Activated CD4-positive, alpha-beta T cell treated with anti-CD3 and anti-CD28 coated beads, Interleukin-10, Interleukin-2, amounts not matched to agents 100 ng/mL and 50 ng/mL, durations not matched to agents 16 hours and 8 hours (primary cell): ENCODE results near the gene MIAT.

Experiments
- DNase-seq: peaks from one replicate; pipeline ENCODE4 v3.0.0-alpha.2; 2020

The MIAT gene

DNA sequence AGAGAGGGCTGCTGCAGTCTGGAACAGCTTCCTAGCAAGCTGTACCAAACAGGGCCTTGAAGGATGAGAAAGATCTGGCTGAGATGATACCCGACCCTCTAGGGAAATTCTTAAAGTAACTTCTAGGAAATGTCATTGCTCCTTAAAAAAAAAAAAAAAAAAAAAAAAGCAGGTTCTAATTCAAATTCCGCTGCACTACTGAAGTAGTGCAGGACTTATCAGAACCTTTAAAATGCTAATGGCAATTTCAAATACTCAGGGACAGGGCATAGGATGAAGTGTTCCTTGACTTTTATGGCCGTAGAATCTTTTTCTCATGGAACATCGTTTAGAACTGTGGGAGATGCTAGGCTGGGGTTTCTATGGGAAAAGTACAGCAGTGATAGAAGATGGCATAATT is 13.1 kb downstream of the MIAT start:
- DNase-seq = no peak

- DNase-seq = peak; percentile 85
These were observed 14.1 kb downstream of the MIAT start for GRCh38 chr22:26671317-26672059.

DNA sequence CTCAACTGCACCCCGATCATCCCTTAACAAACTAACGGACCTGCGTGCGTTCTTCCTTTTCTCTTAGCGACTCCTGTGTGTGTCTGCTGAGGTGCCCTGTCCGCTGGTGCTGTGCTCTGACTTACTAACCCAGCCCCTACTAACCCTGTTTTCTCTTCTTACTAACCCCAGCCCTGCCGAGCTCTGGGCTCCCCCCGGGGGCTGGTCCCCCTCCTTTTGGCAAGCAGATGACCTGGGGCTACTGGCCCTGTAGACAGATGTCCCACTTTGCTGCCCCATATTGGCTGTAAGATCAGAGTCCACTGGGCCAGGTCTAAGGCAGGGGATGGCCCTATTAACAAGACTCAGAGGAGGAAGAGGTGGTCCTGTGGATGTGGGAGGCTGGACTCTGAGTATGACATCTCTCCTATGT is 14.7 kb downstream of the MIAT start:
- DNase-seq = no peak

GRCh38 chr22:26672590-26673468 is 15.4 kb downstream of the MIAT start:
- peak; percentile 98 for DNase-seq

DNA sequence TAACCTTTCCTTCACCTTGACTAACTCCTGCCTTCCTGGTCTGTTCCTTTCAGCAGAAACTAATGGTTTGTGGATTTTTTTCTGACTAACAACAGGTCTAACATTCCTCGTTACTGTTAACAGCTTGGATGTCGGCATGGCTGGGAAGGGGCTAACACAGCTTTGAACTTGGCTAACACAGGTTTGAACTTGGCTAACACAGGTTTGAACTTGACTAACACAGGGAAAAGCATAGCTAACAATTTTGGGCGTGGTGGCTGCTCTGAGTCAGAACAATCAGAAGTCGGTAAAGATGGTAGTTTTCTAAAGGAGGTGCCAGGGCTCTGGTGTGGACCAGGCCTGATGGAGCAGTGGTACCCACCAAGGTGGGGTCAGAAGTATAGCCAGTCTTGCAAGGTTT is 16.1 kb downstream of the MIAT start:
- DNase-seq = peak; percentile 76

DNA sequence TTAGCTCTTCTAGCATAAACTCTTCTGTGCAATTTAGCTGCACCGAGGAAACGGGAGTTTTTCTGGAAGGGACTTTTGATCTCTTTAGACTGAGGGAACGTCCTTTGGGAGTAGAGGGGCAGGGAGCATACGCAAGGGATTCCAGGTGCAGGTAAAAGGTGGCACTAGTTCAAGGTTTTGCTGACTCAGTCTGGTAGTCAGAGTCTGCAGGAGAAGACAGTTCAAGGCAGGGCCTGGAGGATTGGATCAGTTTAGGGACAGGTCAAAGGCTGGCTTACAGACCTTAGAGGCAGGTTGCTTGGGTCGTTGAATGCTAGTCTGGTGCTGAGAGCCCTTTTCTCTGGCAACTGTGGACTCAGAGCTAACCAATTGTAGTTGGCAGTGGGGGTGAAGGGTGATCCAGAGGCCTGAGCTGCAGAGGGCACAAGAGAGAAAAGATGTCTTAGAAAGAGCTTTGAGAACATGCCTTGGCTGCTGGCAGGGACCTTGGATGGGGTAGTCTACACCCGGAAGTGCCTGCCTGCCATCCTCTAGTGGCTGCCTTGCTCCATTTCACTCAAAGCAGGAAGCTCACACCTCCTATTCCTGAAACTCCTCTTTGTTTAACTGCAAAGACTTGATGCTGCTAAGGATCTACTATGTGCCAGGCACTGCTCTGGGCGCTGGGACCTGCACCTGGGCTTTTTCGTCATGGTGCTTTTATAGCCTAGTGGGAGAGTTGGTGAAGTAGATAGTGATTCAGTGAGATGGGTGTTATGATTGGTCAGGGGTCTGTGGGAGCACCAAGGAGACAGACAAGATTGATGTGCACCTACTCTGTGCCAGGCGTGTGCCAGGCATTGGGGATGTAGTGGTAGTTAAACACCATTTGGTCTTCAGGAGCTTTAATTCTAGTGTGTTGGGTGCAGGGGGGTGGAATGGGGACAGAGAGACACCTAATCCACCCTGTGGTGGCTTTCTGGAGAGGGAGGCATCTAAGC is 17.1 kb downstream of the MIAT start:
- peak; percentile 55 for DNase-seq

DNA sequence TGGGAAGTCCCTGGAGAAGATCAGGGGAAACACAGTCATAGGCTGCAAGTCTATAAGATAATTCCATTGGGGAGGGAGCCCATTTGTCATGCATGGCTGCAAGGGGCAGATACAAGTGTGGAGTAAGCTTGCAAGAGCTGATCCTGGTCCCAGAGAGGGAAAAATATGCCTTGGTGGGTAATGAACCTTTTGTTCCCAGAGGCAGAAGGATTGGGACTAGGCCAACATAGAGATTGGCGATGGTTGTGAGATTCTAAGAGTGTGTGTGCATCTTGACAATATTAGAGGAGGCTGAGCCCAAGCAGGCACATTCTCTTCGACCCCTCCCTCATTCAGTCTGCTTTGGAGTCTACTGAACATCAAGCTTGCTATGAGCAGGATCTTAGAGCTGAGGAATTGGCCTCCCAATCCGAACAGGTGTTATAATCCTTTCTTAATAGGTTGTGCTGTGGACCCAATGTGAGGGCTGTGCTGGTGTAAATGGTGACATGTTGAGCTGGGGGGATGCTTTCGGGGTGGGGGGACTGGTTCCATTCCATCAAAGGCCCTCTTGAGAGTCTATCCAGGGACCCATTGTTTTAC is 18.4 kb downstream of the MIAT start:
- no peak for DNase-seq

DNA sequence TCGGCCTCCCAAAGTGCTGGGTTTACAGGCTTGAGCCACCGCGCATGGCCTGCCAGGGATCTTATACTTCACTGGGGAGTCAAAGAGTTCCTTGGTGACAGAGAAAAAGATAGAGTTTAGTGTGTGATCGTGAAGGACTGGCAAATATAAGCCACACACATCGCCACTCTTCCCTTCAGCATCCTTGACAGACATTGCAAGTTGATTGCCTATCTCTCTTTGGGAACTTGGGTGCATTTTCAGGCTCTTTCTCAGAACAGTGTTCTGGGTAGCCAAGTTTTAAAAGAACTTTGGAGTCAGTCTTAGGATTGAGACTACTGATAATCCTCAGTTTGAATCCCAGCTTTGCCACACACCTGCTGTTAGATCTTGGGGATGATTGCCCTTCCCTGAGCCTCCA is 19.8 kb downstream of the MIAT start:
- DNase-seq = no peak

DNA sequence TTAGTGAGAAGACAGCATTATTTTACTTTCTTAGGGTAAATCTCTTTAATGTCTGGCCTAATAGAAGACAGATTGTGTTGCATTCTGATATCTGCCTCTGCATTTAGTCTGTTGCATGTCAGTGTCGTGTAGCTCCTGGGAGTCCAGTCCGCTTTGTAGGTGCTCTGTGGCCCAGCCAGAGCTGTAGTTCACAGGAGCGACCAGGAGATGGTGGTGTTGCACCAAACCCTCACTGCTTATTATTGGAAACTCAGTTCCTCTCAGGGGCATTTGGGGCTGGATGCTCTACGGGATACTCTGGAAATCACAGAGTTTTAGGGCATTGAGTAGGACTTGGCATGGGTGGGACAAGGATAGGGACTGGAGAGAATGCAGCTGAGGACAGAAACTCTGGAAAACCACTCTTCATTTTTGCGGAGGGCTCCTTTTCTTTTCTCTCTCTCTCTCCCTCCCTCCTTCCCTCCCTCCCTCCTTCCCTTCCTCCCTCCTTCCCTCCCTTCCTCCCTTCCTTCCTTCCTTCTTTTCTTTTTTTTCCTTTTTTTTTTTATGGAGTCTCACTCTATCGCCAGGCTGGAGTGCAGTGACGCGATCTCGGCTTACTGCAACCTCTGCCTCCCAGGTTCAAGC is 21.7 kb downstream of the MIAT start:
- DNase-seq = peak; percentile 79

- DNase-seq = no peak
These were observed 23.1 kb downstream of the MIAT start for GRCh38 chr22:26680485-26680884.

- no peak for DNase-seq
These were observed 24.0 kb downstream of the MIAT start for GRCh38 chr22:26681395-26681821.

DNA sequence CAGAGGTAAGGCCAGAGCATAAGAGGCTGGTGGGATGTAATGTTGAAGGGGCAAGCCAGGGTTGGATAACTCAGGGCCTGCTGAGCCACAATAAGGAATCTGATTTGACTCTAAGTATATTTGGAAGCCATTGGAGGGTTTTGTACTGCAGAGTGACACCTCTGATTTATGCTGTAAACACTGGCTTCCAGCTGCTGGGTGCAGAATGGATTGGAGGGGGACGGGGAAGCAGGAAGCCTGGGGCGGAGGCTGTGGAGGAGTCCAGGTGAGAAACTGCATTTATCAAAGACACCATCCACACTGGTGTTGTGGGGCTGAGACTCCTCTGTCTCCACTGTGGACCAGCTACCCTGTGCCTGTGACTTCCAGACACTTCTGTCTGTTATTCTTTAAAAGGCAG is 26.8 kb downstream of the MIAT start:
- no peak for DNase-seq

DNA sequence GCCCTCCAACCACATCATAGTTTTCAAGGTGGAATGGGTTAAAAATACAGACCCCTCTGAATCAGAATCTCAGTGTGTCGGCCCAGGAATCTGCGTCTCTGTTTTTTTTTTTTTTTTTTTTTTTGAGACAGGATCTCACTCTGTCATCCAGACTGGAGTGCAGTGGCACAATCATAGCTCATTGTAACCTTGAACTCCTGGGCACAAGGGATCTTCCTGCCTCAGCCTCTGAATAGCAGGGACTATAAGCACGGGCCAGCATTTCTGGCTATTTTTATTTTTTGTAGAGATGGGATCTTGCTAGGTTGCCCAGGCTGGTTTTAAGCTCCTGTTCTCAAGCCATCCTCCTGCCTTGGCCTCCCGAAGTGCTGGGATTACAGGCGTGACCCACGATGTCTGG is 28.2 kb downstream of the MIAT start:
- no peak for DNase-seq

- no peak for DNase-seq
These were observed 30.1 kb downstream of the MIAT start for GRCh38 chr22:26687439-26687838.

GRCh38 chr22:26689513-26690301 is 32.3 kb downstream of the MIAT start:
- DNase-seq = no peak

- DNase-seq = no peak
These were observed 33.4 kb downstream of the MIAT start for GRCh38 chr22:26690654-26691376.

DNA sequence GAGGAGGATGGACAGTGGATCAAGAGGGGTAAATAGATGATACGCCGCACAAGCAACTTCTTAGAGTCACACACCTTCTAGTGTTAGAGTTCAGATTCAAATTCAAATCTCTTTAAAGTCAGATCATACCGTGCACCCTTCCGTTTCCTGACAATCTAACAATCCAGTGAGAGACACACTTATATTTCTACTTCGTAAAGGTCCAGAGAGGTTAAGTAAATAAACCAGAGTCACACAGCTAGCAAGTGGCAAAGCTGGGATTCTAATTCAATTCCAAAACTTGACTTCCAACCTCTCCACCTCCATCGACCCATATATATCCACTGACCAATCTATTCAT is 34.0 kb downstream of the MIAT start:
- no peak for DNase-seq

GRCh38 chr22:26692215-26692614 is 34.8 kb downstream of the MIAT start:
- DNase-seq = no peak

GRCh38 chr22:26697151-26697550 is 39.8 kb downstream of the MIAT start:
- DNase-seq = no peak

- DNase-seq = no peak
These were observed 43.1 kb downstream of the MIAT start for GRCh38 chr22:26700462-26700861.

DNA sequence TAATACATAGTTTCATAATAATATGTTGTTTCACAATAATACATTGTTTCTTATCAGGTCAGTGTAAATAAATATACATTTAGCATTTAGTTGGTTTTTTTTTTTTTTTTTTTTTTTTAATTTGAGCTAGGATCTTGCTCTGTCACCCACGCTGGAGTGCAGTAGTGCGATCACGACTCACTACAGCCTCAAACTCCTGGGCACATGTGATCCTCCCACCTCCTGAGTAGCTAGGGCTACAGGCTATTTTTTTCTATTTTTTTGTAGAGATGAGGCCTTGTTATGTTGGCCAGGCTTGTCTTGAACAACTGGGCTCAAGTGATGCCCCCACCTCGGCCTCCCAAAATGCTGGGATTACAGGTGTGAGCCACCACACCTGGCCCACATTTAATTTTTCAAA is 43.5 kb downstream of the MIAT start:
- no peak for DNase-seq
